C4-2B (cell line): ENCODE measurements around the gene MAPKAPK3.
"Not testable (repeated sequence)": the region's sequence is repeated elsewhere in the genome, so short reads cannot be mapped to it uniquely, and the experiment has no call there.

Experiments
- H3K27ac ChIP-seq: fragments of 450-650 bp; 2 replicates; pipeline ENCODE4 v1.5.1; 2017
- ZFX ChIP-seq: fragments of 450-650 bp; IDR thresholded peaks from 2 replicates; pipeline ENCODE4 v1.6.1; 2017
- TF ChIP-seq, protein P1 (sequence below): fragments of 450-650 bp; conservative IDR thresholded peaks from 2 replicates; pipeline ENCODE4 v1.5.1; 2017; ENCODE audit warnings: mild to moderate bottlenecking

Gene MAPKAPK3

DNA sequence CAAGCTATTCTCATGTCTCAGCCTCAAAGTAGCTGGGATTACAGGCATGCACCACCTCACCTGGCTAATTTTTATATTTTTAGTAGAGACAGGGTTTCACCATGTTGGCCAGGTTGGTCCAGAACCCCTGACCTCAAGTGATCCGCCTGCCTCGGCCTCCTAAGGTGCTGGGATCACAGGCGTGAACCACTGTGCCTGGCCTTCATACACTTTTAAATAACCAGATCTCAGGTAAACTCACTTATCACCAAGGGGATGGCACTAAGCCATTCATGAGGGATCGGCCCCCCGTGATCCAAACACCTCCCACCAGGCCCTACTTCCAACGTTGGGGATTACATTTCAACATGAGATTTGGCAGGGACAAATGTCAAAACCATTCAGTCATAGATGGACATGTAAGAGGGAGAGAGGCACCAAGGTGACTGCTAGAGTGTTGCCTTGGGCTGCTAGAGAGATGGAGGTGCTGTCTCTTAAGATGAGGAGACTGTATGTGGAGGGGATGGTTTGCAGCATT, 44.4 kb downstream of the MAPKAPK3 start:
- TF ChIP-seq, protein P1, sequence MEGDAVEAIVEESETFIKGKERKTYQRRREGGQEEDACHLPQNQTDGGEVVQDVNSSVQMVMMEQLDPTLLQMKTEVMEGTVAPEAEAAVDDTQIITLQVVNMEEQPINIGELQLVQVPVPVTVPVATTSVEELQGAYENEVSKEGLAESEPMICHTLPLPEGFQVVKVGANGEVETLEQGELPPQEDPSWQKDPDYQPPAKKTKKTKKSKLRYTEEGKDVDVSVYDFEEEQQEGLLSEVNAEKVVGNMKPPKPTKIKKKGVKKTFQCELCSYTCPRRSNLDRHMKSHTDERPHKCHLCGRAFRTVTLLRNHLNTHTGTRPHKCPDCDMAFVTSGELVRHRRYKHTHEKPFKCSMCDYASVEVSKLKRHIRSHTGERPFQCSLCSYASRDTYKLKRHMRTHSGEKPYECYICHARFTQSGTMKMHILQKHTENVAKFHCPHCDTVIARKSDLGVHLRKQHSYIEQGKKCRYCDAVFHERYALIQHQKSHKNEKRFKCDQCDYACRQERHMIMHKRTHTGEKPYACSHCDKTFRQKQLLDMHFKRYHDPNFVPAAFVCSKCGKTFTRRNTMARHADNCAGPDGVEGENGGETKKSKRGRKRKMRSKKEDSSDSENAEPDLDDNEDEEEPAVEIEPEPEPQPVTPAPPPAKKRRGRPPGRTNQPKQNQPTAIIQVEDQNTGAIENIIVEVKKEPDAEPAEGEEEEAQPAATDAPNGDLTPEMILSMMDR = no peak
- TF ChIP-seq ZFX = no peak
- H3K27ac ChIP-seq = no peak overlapping the region

GRCh38 chr3:50662408-50662807, 45.5 kb downstream of the MAPKAPK3 start:
- H3K27ac ChIP-seq = no peak overlapping the region
- no peak for TF ChIP-seq ZFX
- TF ChIP-seq, protein P1 = no peak

DNA sequence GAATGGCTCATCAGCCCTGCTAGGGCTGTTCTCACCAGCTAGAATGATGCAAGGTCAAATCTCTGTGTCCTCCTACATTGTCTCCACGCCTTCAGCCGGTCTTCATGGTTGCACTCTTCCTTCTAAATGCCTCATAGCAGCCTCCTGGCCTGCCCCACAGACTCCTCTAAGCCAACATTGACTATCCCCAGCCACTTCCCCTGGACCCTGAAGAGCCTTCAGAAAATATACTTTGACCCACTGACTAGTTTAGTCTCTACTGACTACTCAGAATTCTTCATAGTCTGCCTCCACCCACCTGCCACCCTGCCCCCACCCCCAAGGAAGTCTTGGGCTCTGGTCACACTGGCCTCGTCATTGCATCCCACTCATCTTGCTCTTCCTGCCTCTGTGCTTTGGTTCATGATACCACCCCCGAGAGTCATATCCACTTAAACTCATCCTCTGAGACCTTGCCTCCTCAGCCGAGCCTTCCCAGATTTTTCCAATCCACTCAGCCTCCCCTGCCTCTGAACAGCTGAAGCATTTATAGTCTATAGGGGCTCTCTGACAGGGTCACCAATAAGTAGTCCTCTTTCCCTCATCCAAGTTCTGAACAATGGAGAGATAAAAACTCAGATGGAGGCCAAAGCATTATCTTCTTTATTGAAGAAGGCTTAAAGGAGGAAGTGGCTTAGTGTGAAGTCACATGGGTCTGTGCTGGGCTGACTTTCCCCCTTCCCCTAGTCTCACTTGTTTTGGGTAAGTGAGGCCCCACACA, 48.3 kb downstream of the MAPKAPK3 start:
- TF ChIP-seq, protein P1 = no peak
- TF ChIP-seq ZFX = no peak
- H3K27ac ChIP-seq = no peak overlapping the region

DNA sequence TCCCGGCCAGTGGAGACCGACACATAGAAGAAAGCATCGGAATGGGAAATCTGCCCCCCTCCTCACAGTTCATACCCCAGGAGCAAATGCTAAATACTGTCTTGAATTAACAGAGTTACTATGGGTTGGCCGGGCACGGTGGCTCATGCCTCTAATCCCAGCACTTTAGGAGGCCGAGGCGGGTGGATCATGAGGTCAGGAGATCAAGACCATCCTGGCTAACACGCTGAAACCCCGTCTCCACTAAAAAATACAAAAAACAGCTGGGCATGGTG, 48.8 kb downstream of the MAPKAPK3 start:
- H3K27ac ChIP-seq = not testable (repeated sequence)

GRCh38 chr3:50666837-50667236, 49.9 kb downstream of the MAPKAPK3 start:
- TF ChIP-seq, protein P1 = no peak
- H3K27ac ChIP-seq = no peak overlapping the region

GRCh38 chr3:50671331-50671730, 54.4 kb downstream of the MAPKAPK3 start:
- TF ChIP-seq, protein P1 = no peak
- TF ChIP-seq ZFX = no peak
- no peak overlapping the region for H3K27ac ChIP-seq

GRCh38 chr3:50672656-50673055, 55.7 kb downstream of the MAPKAPK3 start:
- no peak overlapping the region for H3K27ac ChIP-seq
- TF ChIP-seq, protein P1 = no peak
- no peak for TF ChIP-seq ZFX

DNA sequence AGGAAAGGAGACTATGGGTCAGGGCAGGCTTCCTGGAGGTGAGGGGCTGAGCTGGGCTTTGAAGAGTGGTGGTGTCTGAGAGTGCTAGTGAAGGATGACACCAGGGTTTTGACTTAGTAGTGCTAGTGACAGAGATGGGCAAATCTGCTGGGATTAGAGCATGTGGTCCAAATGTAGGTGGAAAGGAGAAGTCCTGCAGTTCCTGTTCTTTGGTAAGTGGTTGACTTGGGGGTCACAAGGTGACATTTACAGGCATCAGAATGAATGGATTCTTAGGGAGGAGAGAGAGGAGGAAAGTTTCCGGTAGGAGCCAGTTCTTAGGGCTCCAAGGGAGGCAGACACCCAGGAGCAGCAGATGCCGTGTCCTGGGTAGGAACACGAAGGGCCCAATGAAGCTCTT, 57.0 kb downstream of the MAPKAPK3 start:
- no peak overlapping the region for H3K27ac ChIP-seq
- no peak for TF ChIP-seq ZFX
